Measurements from ENCODE around the gene DYRK1B.
A peak's percentile ranks its signal among the peaks of the same experiment; 100 is the strongest.
"Not testable (repeated sequence)": the region's sequence is repeated elsewhere in the genome, so short reads cannot be mapped to it uniquely, and the experiment has no call there.

The DYRK1B gene

DNA sequence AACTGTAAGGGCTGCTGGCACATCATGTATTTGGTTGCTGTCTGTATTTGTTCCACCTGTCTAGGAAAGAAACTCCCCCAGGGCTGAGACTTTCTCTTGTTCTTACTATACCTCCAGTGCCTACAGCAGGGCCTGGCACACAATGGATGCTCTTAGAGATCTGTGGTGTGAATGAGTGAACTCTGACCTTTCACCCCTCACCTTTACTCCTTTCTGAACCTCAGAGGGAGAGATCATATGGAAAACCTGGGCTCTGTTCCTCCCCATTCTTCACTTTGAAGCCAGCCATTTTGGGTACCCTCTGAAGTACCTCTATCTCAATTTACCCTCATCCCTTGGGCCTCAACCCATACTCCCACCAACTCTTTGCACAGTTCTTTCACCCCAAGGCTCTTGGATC is 3.1 kb downstream of the DYRK1B start:
- DNase-seq (ENCODE audit: low read depth in 2 of 2), result no peak

DNA sequence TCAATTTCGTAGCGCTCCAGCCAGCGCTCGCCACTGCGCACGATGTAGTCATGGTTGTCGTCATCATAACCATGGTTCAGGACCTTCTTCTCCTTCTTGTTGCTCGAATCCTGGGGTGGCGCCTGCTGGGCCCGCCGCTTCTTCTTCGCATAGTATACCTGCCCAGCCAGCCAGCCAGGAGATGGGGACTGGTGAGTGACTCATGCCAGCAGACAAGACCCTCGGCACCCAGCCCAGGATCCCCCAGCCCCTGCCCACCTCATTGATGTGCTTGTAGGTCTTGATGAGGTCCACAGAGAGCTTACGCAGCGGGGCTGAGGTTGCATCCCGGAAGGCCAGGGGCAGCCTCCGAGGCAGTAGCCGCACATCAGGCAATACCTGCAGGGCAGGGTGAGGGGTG is 3.6 kb downstream of the DYRK1B start:
- no peak for DNase-seq (ENCODE audit: low read depth in 2 of 2)

GRCh38 chr19:39829702-39830275 is 4.2 kb downstream of the DYRK1B start:
- DNase-seq (ENCODE audit: low read depth in 2 of 2), result no peak

GRCh38 chr19:39828654-39829032 is 5.3 kb downstream of the DYRK1B start:
- DNase-seq (ENCODE audit: low read depth in 2 of 2), result no peak

DNA sequence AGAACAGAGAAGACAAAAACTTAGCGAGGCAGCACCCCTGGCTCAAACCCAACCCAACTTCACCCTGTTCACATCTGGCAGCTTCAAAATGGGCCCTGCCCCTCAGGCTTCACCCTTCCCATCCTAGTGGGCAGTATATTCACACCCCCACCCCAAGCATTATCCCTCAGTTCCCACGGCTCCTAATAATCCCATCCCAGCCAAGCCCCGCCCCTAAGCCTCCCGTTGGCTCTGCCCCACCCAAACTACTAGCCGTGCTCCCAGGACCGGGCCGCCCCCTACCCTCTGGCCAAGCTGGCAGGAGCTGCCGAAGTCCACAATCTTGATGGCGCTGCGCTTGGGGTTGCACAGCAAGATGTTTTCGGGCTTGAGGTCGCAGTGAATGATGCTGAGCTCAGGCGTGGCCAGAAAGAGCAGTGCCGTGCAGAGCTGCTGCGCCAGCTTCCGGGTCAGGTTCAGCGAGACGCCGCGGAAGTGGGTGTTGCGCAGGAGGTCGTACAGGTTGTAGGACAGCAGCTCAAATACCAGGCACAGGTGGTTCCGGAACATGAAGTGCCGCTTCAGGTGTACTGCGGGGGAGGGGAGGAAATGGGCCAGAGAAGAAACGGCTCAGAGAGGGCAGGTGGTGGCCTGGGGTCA is 5.8 kb downstream of the DYRK1B start:
- no peak for DNase-seq (ENCODE audit: low read depth in 2 of 2)

DNA sequence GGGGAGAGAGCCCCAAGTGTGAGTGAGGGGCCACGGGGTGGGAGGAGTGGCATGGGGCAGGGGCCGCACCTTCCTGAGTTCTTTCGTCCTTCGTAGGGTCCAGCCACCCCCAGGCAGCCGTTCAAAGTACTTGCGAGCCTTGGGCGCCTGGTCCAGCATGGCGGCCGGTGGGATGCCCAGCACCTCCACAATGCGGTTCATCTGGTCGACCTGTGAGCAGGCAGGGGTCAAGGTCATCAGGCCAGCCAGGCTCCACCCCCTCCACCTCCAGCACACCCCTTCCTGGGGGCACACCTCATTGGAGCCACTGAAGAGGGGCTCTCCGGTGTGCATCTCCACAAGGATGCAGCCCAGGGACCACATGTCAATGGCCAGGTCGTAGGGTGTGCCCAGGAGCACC is 6.7 kb downstream of the DYRK1B start:
- no peak for DNase-seq (ENCODE audit: low read depth in 2 of 2)

GRCh38 chr19:39826311-39826945 is 7.5 kb downstream of the DYRK1B start:
- no peak for DNase-seq (ENCODE audit: low read depth in 2 of 2)

DNA sequence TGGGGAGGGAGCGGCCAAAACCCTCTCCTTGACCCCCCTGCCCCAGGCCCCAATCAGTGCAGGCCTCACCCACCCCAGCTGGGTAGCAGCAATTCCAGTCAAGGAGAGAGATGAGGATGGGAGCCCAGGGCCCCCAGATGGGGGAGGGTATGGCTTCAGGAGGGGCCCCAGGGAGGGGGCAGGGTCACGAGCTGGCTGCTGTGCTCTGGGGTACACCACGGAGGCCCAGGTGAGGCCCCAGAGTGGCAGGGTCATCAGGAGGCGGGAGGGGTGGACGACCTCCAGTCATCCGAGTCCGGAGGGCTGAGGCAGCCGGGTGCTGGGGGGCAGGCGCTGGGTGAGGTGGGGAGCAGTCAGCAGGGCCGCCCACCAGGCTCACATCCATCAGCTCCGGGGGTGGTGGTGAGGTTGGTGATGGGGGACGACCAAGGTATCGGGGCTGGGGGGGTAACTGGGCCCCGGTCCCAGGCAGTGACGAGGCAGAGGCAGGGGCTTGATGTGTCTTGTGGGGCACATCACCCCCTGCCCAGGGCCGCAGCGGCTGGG is 8.4 kb downstream of the DYRK1B start:
- DNase-seq (ENCODE audit: low read depth in 2 of 2), result no peak

DNA sequence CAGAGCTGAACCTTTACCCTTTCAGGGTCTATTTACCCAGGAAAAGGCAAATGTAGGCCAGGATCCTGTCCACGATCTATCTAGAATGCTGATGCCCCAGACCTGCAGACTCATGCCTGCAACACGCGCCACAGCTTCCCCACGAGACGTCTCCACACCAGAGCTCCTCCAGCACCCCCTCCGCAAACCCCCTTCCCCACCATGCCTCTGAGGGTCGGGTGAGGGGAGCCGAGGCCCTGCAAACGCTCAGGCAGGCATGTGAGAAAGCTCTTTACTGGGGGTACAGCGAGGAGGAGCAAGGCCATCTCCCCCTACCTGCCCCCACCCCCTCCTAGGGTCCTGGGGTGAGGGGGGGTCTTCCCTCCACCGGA is 8.9 kb downstream of the DYRK1B start:
- no peak for DNase-seq (ENCODE audit: low read depth in 2 of 2)

GRCh38 chr19:39824143-39825092 is 9.5 kb downstream of the DYRK1B start:
- DNase-seq (ENCODE audit: low read depth in 2 of 2), result peak; percentile 78 to 80

GRCh38 chr19:39823686-39824085 is 10.3 kb downstream of the DYRK1B start:
- DNase-seq (ENCODE audit: low read depth in 2 of 2), result no peak

DNA sequence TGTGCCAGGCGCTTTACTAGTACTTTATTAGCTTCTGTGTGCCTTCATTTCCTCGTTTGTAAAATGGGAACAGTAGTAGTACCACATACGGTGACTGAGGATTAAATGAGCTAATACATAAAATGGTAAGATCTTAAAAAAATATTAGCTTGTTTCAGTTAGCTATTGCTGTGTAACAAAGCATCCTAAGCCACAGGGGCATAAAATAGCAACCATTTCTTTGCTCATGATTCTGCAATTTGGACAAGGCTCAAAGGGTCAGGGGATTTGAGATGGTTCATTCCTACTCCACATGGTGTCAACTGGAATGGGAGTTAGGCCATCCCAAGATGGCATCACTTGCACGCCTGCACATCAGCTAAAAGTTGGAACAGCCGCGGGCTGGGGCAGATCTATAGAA is 13.3 kb downstream of the DYRK1B start:
- no peak for DNase-seq (ENCODE audit: low read depth in 2 of 2)

DNA sequence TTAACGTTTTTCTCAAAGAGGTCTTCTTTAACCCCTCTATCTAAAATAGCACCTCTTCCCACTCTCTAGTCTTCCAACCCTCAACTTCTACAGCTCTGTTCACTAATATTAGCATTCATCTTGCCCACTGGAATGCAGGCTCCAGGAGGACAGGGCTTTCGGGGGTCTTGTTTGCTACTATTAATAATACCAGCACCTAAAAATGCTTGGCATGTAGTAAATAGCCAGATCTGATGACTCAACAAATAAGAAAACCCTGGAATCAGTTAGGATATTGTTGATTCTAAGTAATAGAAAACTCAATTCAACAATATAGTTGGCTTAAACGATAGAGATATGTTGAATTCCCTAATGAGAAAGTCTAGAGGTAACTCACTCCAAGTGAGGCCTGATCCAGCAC is 14.2 kb downstream of the DYRK1B start:
- no peak for DNase-seq (ENCODE audit: low read depth in 2 of 2)

DNA sequence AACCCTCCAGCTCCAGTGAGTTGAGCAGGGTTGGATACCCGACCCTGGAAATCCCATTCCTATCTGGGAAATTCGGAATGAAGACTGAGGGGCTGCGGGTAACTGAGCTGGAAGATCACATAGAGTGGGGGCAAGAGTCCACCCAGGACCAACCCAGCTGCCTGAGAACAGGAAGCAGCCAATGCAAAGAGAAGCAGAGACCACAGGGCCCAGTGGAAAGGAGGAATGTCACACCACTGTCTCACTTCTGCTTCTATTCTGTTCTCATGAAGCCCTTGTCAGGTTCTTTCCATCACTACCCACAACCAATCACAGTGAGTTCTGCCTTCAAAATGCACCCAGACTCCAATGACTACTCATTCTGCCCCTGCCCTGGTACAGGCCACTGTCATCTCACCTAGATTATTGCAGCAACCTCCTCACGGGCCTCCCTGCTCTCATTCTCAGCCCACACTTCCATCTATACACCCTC is 15.3 kb downstream of the DYRK1B start:
- no peak for DNase-seq (ENCODE audit: low read depth in 2 of 2)

- DNase-seq (ENCODE audit: low read depth in 2 of 2), result no peak
Measured at GRCh38 chr19:39817888-39818561, 15.9 kb downstream of the DYRK1B start.

DNA sequence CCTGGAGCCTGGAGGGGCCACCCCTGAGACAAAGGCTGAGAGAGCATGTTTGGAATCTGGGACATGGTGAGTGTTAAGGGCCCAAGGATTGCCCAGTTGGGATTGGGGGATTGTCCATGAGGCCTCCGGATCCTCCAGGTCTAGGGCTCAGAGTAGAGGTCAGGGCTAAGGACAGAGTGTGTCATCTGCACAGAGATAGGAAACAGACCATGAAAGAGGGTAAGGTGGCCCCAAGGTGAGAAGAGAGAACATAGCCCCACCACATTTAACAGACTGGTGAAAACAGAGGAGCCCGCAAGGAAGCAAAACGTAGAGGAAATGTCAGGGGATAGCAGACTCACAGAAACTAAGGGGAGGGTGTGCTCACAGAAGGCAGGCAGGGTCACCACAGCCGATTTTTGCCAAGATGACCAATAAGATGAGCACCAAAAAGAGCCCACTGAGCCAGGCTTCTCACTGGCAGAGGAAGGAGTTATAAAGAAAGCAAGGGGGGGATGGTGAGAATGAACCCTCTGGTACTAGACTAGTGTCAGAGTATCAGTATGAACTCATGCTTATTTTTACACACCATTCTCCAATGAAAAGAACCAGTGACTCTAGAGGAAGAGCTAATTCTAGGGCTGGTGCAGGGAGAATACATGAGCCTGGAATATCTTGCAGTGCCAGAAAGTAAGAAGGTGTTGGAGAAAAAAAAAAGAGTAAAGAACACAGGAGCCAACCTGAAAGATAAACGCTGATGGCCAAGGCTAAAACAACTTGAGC is 17.5 kb downstream of the DYRK1B start:
- DNase-seq (ENCODE audit: low read depth in 2 of 2), result no peak

DNA sequence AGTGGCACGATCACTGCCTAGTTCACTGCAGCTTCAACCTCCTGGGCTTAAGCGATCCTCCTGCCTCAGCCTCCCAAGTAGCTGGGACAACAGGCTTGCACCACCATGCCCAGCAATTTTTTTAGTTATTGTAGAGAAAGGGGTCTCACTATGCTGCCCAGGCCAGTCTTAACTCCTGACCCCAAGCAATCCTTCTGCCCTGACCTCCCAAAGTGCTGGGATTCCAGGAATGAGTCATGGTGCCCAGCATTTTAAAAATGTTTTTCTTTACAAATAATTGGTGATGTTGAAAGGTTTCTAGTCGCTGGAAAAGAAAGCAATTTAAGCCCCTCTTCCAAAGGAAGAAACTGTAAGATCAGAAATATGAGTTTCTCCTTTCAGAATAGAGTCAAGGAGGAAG is 19.4 kb downstream of the DYRK1B start:
- DNase-seq (ENCODE audit: low read depth in 2 of 2), result no peak

GRCh38 chr19:39814111-39814510 is 19.9 kb downstream of the DYRK1B start:
- not testable (repeated sequence) for DNase-seq (ENCODE audit: low read depth in 2 of 2)

GRCh38 chr19:39813264-39813993 is 20.5 kb downstream of the DYRK1B start:
- DNase-seq (ENCODE audit: low read depth in 2 of 2), result no peak

- no peak for DNase-seq (ENCODE audit: low read depth in 2 of 2)
Measured at GRCh38 chr19:39811064-39811463, 22.9 kb downstream of the DYRK1B start.

Data from activated CD4-positive, alpha-beta T cell treated with anti-CD3 and anti-CD28 coated beads for 24 hours (primary cell).